ENCODE measurements around the gene ARIH2. TPM values are rescaled to one million over a fixed set of nuclear protein-coding genes. Genes with fewer than 3 reads are reported as not detected.

The ARIH2 gene
- total and polyA plus RNA-seq, 2 experiments from 2014 or later = 76.4 to 118 TPM

- Mint-ChIP-seq H3K4me3 (no peak overlapping the region), H3K4me1 (peaks cover 19% of the 10 kb centered on the region), H3K36me3 (ENCODE audit: low read depth) (peaks cover 68% of the 10 kb centered on the region), H3K27ac (no peak overlapping the region), H3K27me3 (ENCODE audit: insufficient read depth, low read depth, poor library complexity) (peaks cover 20% of the 10 kb centered on the region), H3K9me3 (peaks cover 3% of the 10 kb centered on the region; the same call in 2 of the 3 replicates)
- Histone ChIP-seq H2AFZ (no peak overlapping the region), H3K4me3 (no peak overlapping the region), H3F3A (replicated peaks; ENCODE audit: low read depth) (peaks cover 26% of the 10 kb centered on the region; the same call in 1 of the 2 replicates), H3K4me2 (no peak overlapping the region), H3K4me1 (ENCODE audit: insufficient read depth) (peaks cover 8% of the 10 kb centered on the region), H3K79me2 (replicated peaks; ENCODE audit: insufficient read depth) (peaks cover 53% of the 10 kb centered on the region), H3K27me3 (ENCODE audit: insufficient read depth) (no peaks in the 10 kb centered on the region), H3K36me3 (ENCODE audit: insufficient read depth) (peaks cover 19% of the 10 kb centered on the region), H4K20me1 (replicated peaks; ENCODE audit: insufficient read depth) (peaks cover 38% of the 10 kb centered on the region), H3K27ac (ENCODE audit: low read depth) (no peak overlapping the region), H3K9me2 (ENCODE audit: insufficient read depth) (no peaks in the 10 kb centered on the region)
- ATAC-seq (no peak), DNase-seq (ENCODE audit: low spot score) (no peak)
- TF ChIP-seq ZNF331 (CRISPR knock-in tag; IDR thresholded peaks at IDR 0.05; ENCODE audit: low read depth) (no peak), STAT1 (IDR thresholded peaks at IDR 0.05; ENCODE audit: unreplicated experiment) (no peak), ZNF462 (CRISPR knock-in tag; IDR thresholded peaks at IDR 0.05) (no peak), CREB1 (CRISPR knock-in tag; IDR thresholded peaks at IDR 0.05; ENCODE audit: low read depth) (no peak), ZNF114 (CRISPR knock-in tag; IDR thresholded peaks at IDR 0.05) (no peak), EZH2 (IDR thresholded peaks at IDR 0.05; ENCODE audit: low read depth, unreplicated experiment) (no peak), JUNB (IDR thresholded peaks at IDR 0.05; ENCODE audit: unreplicated experiment) (no peak), ETS1 (IDR thresholded peaks at IDR 0.05) (no peak), EZH2phosphoT487 (IDR thresholded peaks at IDR 0.05; ENCODE audit: unreplicated experiment) (no peak), POLR2AphosphoS5 (IDR thresholded peaks at IDR 0.05; ENCODE audit: low read depth) (no peak), REST (IDR thresholded peaks at IDR 0.05; ENCODE audit: unreplicated experiment) (no peak), CTCF (conservative IDR thresholded peaks at IDR 0.05; ENCODE audit: low read depth in 2 of 2) (no peak), NANOG (IDR thresholded peaks at IDR 0.05; ENCODE audit: borderline replicate concordance) (no peak)
Observed at GRCh38 chr3:49012441-49013017, 93.9 kb downstream of the ARIH2 start.
